ENCODE results near the gene CHD1.

CHD1 gene

DNA sequence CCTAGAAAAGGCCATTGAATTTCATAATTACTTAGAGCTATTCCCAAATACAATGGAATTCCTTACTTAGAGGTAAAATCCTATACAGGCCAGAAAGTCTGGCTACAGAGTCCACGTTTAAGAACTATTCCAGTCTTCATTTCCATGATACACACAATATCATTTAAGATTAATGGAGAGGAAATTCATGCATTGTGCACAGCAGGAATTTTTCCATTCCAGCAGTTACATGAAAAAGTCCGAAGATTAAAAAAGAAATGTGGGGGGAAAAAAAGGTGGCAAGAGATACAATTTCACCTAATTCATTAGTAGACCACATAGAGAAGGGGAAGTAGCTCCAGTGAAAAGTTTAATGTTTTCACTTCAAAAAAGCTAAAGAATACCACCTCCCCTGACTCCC, 63.1 kb downstream of the CHD1 start:
- Histone ChIP-seq H3K27ac (ENCODE audit: low read depth, low read length) (no peak overlapping the region), H3K4me1 (ENCODE audit: control insufficient read depth, low read length) (no peaks in the 10 kb centered on the region), H3K27me3 (ENCODE audit: control insufficient read depth, low read length) (no peaks in the 10 kb centered on the region), H3K4me3 (ENCODE audit: low read length) (no peak overlapping the region), H3K79me2 (ENCODE audit: control insufficient read depth, low read length) (no peaks in the 10 kb centered on the region), H3K4me2 (ENCODE audit: low read length) (no peak overlapping the region), H3F3A (ENCODE audit: control insufficient read depth, insufficient read depth) (no peaks in the 10 kb centered on the region), H4K20me1 (ENCODE audit: control insufficient read depth, insufficient read depth, low read depth, low read length) (no peaks in the 10 kb centered on the region), H3K9me2 (replicated peaks; ENCODE audit: control insufficient read depth, low read length) (no peaks in the 10 kb centered on the region), H3K36me3 (ENCODE audit: control insufficient read depth, low read length) (peaks cover 52% of the 10 kb centered on the region), H3K9me3 (ENCODE audit: control insufficient read depth, insufficient read depth, low read length) (no peaks in the 10 kb centered on the region)
- TF ChIP-seq, protein P1, sequence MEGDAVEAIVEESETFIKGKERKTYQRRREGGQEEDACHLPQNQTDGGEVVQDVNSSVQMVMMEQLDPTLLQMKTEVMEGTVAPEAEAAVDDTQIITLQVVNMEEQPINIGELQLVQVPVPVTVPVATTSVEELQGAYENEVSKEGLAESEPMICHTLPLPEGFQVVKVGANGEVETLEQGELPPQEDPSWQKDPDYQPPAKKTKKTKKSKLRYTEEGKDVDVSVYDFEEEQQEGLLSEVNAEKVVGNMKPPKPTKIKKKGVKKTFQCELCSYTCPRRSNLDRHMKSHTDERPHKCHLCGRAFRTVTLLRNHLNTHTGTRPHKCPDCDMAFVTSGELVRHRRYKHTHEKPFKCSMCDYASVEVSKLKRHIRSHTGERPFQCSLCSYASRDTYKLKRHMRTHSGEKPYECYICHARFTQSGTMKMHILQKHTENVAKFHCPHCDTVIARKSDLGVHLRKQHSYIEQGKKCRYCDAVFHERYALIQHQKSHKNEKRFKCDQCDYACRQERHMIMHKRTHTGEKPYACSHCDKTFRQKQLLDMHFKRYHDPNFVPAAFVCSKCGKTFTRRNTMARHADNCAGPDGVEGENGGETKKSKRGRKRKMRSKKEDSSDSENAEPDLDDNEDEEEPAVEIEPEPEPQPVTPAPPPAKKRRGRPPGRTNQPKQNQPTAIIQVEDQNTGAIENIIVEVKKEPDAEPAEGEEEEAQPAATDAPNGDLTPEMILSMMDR (IDR thresholded peaks at IDR 0.05; ENCODE audit: low read depth, low read length, poor library complexity, severe bottlenecking) = no peak
- no peak for TF ChIP-seq EZH2phosphoT487 (IDR thresholded peaks at IDR 0.05; ENCODE audit: borderline replicate concordance, low read length)

DNA sequence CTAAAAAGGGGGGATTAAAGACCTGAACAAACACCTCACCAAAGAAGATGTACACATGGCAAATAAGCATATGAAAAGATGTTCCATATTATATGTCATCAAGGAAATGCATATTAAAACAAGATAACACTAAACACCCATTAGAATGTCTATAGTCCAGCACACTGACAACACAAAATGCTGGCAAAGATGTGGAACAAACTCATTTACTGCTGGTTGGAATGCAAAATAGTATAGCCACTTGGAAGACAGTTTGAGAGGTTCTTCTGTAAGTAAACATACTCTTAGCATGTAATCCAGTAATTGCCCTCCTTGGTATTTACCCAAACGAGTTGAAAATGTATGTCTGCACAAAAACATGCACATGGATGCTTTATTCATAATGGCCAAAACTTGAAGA, 81.8 kb downstream of the CHD1 start:
- no peaks in the 10 kb centered on the region for H4K20me1 ChIP-seq (ENCODE audit: control insufficient read depth, insufficient read depth, low read depth, low read length)
- no peaks in the 10 kb centered on the region for H3K27me3 ChIP-seq (ENCODE audit: control insufficient read depth, low read length)
- no peak overlapping the region for H3K4me3 ChIP-seq (ENCODE audit: low read length)
- no peak overlapping the region for H3K27ac ChIP-seq (ENCODE audit: low read depth, low read length)
- H3K4me2 ChIP-seq (ENCODE audit: low read length) = no peak overlapping the region
- TF ChIP-seq EZH2phosphoT487 (IDR thresholded peaks at IDR 0.05; ENCODE audit: borderline replicate concordance, low read length) = no peak
- TF ChIP-seq, protein P1 (IDR thresholded peaks at IDR 0.05; ENCODE audit: low read depth, low read length, poor library complexity, severe bottlenecking) = no peak
- no peaks in the 10 kb centered on the region for H3F3A ChIP-seq (ENCODE audit: control insufficient read depth, insufficient read depth)
- no peaks in the 10 kb centered on the region for H3K79me2 ChIP-seq (ENCODE audit: control insufficient read depth, low read length)
- H3K36me3 ChIP-seq (ENCODE audit: control insufficient read depth, low read length) = no peaks in the 10 kb centered on the region
- H3K9me3 ChIP-seq (ENCODE audit: control insufficient read depth, insufficient read depth, low read length) = peaks cover 3% of the 10 kb centered on the region; the same call in 1 of the 2 replicates
- H3K4me1 ChIP-seq (ENCODE audit: control insufficient read depth, low read length) = no peaks in the 10 kb centered on the region
- no peaks in the 10 kb centered on the region for H3K9me2 ChIP-seq (replicated peaks; ENCODE audit: control insufficient read depth, low read length)

DNA sequence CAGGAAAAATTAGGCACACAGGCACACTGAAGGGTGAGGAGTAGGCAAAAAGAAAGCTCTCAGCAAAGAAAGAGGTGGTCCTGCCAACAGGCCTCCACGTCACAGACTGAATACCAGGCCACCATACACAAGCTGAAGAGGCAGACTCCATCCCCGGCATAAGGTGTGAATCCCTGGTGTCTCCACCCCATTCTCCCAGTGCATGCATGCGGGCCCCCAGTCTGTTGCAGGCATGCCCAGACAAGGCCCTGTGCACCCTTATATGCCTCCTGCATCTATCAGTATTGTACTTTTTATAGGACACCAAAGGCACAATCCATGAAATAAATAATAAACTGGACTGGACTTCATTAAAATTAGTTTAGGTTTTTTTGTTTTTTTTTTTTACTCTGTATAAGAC, 82.3 kb downstream of the CHD1 start:
- Histone ChIP-seq H3K4me2 (ENCODE audit: low read length) (no peak overlapping the region), H3K9me2 (replicated peaks; ENCODE audit: control insufficient read depth, low read length) (no peaks in the 10 kb centered on the region), H3K27me3 (ENCODE audit: control insufficient read depth, low read length) (no peaks in the 10 kb centered on the region), H4K20me1 (ENCODE audit: control insufficient read depth, insufficient read depth, low read depth, low read length) (no peaks in the 10 kb centered on the region), H3K27ac (ENCODE audit: low read depth, low read length) (no peak overlapping the region), H3K36me3 (ENCODE audit: control insufficient read depth, low read length) (no peaks in the 10 kb centered on the region), H3K9me3 (ENCODE audit: control insufficient read depth, insufficient read depth, low read length) (peaks cover 3% of the 10 kb centered on the region; the same call in 1 of the 2 replicates), H3K4me1 (ENCODE audit: control insufficient read depth, low read length) (no peaks in the 10 kb centered on the region), H3F3A (ENCODE audit: control insufficient read depth, insufficient read depth) (no peaks in the 10 kb centered on the region), H3K4me3 (ENCODE audit: low read length) (no peak overlapping the region), H3K79me2 (ENCODE audit: control insufficient read depth, low read length) (no peaks in the 10 kb centered on the region)
- no peak for TF ChIP-seq EZH2phosphoT487 (IDR thresholded peaks at IDR 0.05; ENCODE audit: borderline replicate concordance, low read length)
- TF ChIP-seq, protein P1 (IDR thresholded peaks at IDR 0.05; ENCODE audit: low read depth, low read length, poor library complexity, severe bottlenecking) = no peak
